Measurements from ENCODE around the gene INTS2. TPM values are rescaled to one million over a fixed set of nuclear protein-coding genes. Genes with fewer than 3 reads are reported as not detected.

INTS2 gene
- total RNA-seq, 5 donors from 2014 or later (not counting 1 experiment from before 2014, with no cell fraction given) = 15.2 to 21.2 (median 16.9) TPM

- Mint-ChIP-seq H3K27ac (no peak overlapping the region), H3K9me3 (no peaks in the 10 kb centered on the region), H3K36me3 (peaks cover 22% of the 10 kb centered on the region), H3K4me3 (no peak overlapping the region), H3K27me3 (no peaks in the 10 kb centered on the region), H3K4me1 (peaks cover 0 to 4% (median 4%) of the 10 kb centered on the region in 3 donors)
- no peak overlapping the region for H3K4me3 ChIP-seq (ENCODE audit: control insufficient read depth in 1 of 2, extremely low read depth in 1 of 2, low read length in 1 of 2)
- no peaks in the 10 kb centered on the region for H3K27me3 ChIP-seq (replicated peaks in 1 of 2; ENCODE audit: control insufficient read depth in 2 of 2, extremely low read depth in 1 of 2, insufficient read depth in 2 of 2, low read length in 1 of 2)
- no peaks in the 10 kb centered on the region for H3K4me1 ChIP-seq (ENCODE audit: control insufficient read depth in 1 of 2, extremely low read depth in 1 of 2, insufficient read depth in 2 of 2, low read length in 2 of 2)
- H3K9me3 ChIP-seq = no peaks in the 10 kb centered on the region
- POLR2A ChIA-PET = interaction anchor here in 1 of 2 donors (0.6 kb wide), 1 partner anchor 68 kb away, joined by 5 read pairs; no protein-coding TSS in a partner anchor
- ATAC-seq (replicated peaks in 1 of 4) = no peak
- WGBS (ENCODE audit: insufficient coverage) = no CpG with 5 or more reads among the region's 1 CpG
- no peak overlapping the region for H3K27ac ChIP-seq (ENCODE audit: low read length)
- CTCF ChIA-PET = interaction anchor here in 1 of 2 donors (0.5 kb wide), 1 partner anchor 76 kb away, joined by 3 read pairs; no protein-coding TSS in a partner anchor
- DNase-seq = no peak
- H3K36me3 ChIP-seq (ENCODE audit: control insufficient read depth in 2 of 2, extremely low read depth in 1 of 2, insufficient read depth in 1 of 2, low read length in 1 of 2) = peaks cover 0 to 74% of the 10 kb centered on the region in 2 donors
Measured at GRCh38 chr17:61966191-61966590, 38.4 kb upstream of the INTS2 start.

DNA sequence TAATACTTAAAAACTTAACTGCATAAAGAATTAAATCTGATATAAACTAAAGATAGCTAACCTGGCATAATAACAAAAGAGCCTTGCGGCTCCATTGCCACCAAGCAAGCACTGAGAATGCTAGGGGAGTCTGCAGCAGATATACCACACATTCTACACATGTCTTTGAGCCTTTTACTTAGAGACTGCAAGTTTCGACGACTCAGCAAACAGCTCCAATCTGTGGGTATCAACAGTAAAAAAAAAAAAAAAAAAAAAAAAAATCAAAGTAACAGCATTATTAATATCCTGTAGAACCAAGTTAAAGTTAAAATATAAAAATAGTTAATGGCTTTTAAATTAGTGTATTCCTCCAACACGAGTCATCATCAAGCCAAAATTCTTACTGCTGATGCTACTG is 27.8 kb upstream of the INTS2 start:
- Mint-ChIP-seq H3K4me3 (no peak overlapping the region), H3K9me3 (no peaks in the 10 kb centered on the region), H3K4me1 (no peaks in the 10 kb centered on the region), H3K36me3 (peaks cover 31% of the 10 kb centered on the region), H3K27ac (no peak overlapping the region), H3K27me3 (no peaks in the 10 kb centered on the region)
- peaks cover 19 to 68% of the 10 kb centered on the region in 2 donors for H3K36me3 ChIP-seq (ENCODE audit: control insufficient read depth in 2 of 2, extremely low read depth in 1 of 2, insufficient read depth in 1 of 2, low read length in 1 of 2)
- ATAC-seq (replicated peaks in 1 of 4) (no peak), DNase-seq (no peak)
- no CpG with 5 or more reads among the region's 4 CpGs for WGBS (ENCODE audit: insufficient coverage)
- H3K27me3 ChIP-seq (replicated peaks in 1 of 2; ENCODE audit: control insufficient read depth in 2 of 2, extremely low read depth in 1 of 2, insufficient read depth in 2 of 2, low read length in 1 of 2) = no peaks in the 10 kb centered on the region
- no peak overlapping the region for H3K27ac ChIP-seq (ENCODE audit: low read length)
- ChIA-PET CTCF (no interaction called here), POLR2A (interaction anchor here in 1 of 2 donors (0.6 kb wide), 1 partner anchor 87 kb away, joined by 10 read pairs; no protein-coding TSS in a partner anchor)
- H3K9me3 ChIP-seq = no peaks in the 10 kb centered on the region
- no peaks in the 10 kb centered on the region for H3K4me1 ChIP-seq (ENCODE audit: control insufficient read depth in 1 of 2, extremely low read depth in 1 of 2, insufficient read depth in 2 of 2, low read length in 2 of 2)
- no peak overlapping the region for H3K4me3 ChIP-seq (ENCODE audit: control insufficient read depth in 1 of 2, extremely low read depth in 1 of 2, low read length in 1 of 2)

GRCh38 chr17:61947367-61948078 is 19.7 kb upstream of the INTS2 start:
- H3K27ac Mint-ChIP-seq = no peak overlapping the region
- no peak overlapping the region for H3K27ac ChIP-seq (ENCODE audit: low read length)
- no peak overlapping the region for H3K4me3 Mint-ChIP-seq
- WGBS (ENCODE audit: insufficient coverage) = no CpG with 5 or more reads among the region's 3 CpGs
- H3K27me3 Mint-ChIP-seq = no peaks in the 10 kb centered on the region
- no peaks in the 10 kb centered on the region for H3K4me1 ChIP-seq (ENCODE audit: control insufficient read depth in 1 of 2, extremely low read depth in 1 of 2, insufficient read depth in 2 of 2, low read length in 2 of 2)
- peaks cover 7 to 62% of the 10 kb centered on the region in 2 donors for H3K36me3 ChIP-seq (ENCODE audit: control insufficient read depth in 2 of 2, extremely low read depth in 1 of 2, insufficient read depth in 1 of 2, low read length in 1 of 2)
- H3K4me1 Mint-ChIP-seq = no peaks in the 10 kb centered on the region
- no peaks in the 10 kb centered on the region for H3K27me3 ChIP-seq (replicated peaks in 1 of 2; ENCODE audit: control insufficient read depth in 2 of 2, extremely low read depth in 1 of 2, insufficient read depth in 2 of 2, low read length in 1 of 2)
- ChIA-PET POLR2A (interaction anchor here in 1 of 2 donors (0.7 kb wide), 1 partner anchor 34 kb away, joined by 3 read pairs; no protein-coding TSS in a partner anchor), CTCF (interaction anchor here in 1 of 2 donors (0.7 kb wide), 1 partner anchor 51 kb away, joined by 12 read pairs; no protein-coding TSS in a partner anchor)
- H3K9me3 ChIP-seq = no peaks in the 10 kb centered on the region
- H3K9me3 Mint-ChIP-seq = no peaks in the 10 kb centered on the region
- DNase-seq = no peak
- H3K36me3 Mint-ChIP-seq = peaks cover 35% of the 10 kb centered on the region
- no peak for ATAC-seq (replicated peaks in 1 of 4)
- H3K4me3 ChIP-seq (ENCODE audit: control insufficient read depth in 1 of 2, extremely low read depth in 1 of 2, low read length in 1 of 2) = no peak overlapping the region

GRCh38 chr17:61946359-61946758 is 18.6 kb upstream of the INTS2 start:
- no peak for ATAC-seq (replicated peaks in 1 of 4)
- Mint-ChIP-seq H3K27ac (no peak overlapping the region), H3K4me3 (no peak overlapping the region), H3K36me3 (peaks cover 31% of the 10 kb centered on the region), H3K27me3 (no peaks in the 10 kb centered on the region), H3K4me1 (no peaks in the 10 kb centered on the region), H3K9me3 (no peaks in the 10 kb centered on the region)
- Histone ChIP-seq H3K27me3 (replicated peaks in 1 of 2; ENCODE audit: control insufficient read depth in 2 of 2, extremely low read depth in 1 of 2, insufficient read depth in 2 of 2, low read length in 1 of 2) (no peaks in the 10 kb centered on the region), H3K4me3 (ENCODE audit: control insufficient read depth in 1 of 2, extremely low read depth in 1 of 2, low read length in 1 of 2) (no peak overlapping the region), H3K27ac (ENCODE audit: low read length) (no peak overlapping the region), H3K36me3 (ENCODE audit: control insufficient read depth in 2 of 2, extremely low read depth in 1 of 2, insufficient read depth in 1 of 2, low read length in 1 of 2) (peaks cover 7 to 54% of the 10 kb centered on the region in 2 donors), H3K9me3 (no peaks in the 10 kb centered on the region), H3K4me1 (ENCODE audit: control insufficient read depth in 1 of 2, extremely low read depth in 1 of 2, insufficient read depth in 2 of 2, low read length in 2 of 2) (no peaks in the 10 kb centered on the region)
- WGBS (ENCODE audit: insufficient coverage) = no CpG with 5 or more reads among the region's 2 CpGs
- POLR2A ChIA-PET = no interaction called here
- CTCF ChIA-PET = no interaction called here
- no peak for DNase-seq

- H3K27me3 Mint-ChIP-seq = no peaks in the 10 kb centered on the region
- H3K9me3 Mint-ChIP-seq = no peaks in the 10 kb centered on the region
- no peaks in the 10 kb centered on the region for H3K4me1 Mint-ChIP-seq
- WGBS (ENCODE audit: insufficient coverage) = no CpG with 5 or more reads among the region's 1 CpG
- Histone ChIP-seq H3K4me3 (ENCODE audit: control insufficient read depth in 1 of 2, extremely low read depth in 1 of 2, low read length in 1 of 2) (no peak overlapping the region), H3K27me3 (replicated peaks in 1 of 2; ENCODE audit: control insufficient read depth in 2 of 2, extremely low read depth in 1 of 2, insufficient read depth in 2 of 2, low read length in 1 of 2) (no peaks in the 10 kb centered on the region), H3K27ac (ENCODE audit: low read length) (no peak overlapping the region), H3K4me1 (ENCODE audit: control insufficient read depth in 1 of 2, extremely low read depth in 1 of 2, insufficient read depth in 2 of 2, low read length in 2 of 2) (no peaks in the 10 kb centered on the region), H3K9me3 (no peaks in the 10 kb centered on the region), H3K36me3 (ENCODE audit: control insufficient read depth in 2 of 2, extremely low read depth in 1 of 2, insufficient read depth in 1 of 2, low read length in 1 of 2) (peaks cover 4 to 27% of the 10 kb centered on the region in 2 donors)
- peaks cover 18% of the 10 kb centered on the region for H3K36me3 Mint-ChIP-seq
- ATAC-seq (replicated peaks in 1 of 4) = no peak
- ChIA-PET POLR2A (interaction anchor here in 1 of 2 donors (0.6 kb wide), 1 partner anchor 35 kb away, joined by 7 read pairs; no protein-coding TSS in a partner anchor), CTCF (interaction anchor here in 1 of 2 donors (0.6 to 1.0 kb wide), 2 partner anchors 146 to 217 kb away, joined by 3 to 4 read pairs; no protein-coding TSS in a partner anchor)
- no peak for DNase-seq
- H3K4me3 Mint-ChIP-seq = no peak overlapping the region
- H3K27ac Mint-ChIP-seq = no peak overlapping the region
Measured at GRCh38 chr17:61943117-61943516, 15.3 kb upstream of the INTS2 start.

DNA sequence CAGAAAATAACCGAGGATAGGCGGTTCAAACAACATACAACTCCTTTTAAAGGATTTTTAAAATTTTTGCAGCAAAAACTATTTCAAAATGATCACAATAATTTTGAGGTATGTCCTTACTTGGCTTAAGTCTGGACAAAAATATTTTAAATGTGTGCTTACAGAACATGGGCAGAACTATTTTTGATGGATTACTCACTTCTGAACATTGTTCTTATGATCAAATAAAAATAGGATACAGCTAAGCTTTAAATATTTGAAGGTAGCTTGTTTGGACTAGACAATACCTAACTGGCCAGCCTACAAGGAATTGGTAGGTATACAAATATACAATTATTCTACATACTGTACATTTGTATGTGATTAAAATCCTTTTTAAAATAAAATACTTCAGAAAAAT is 14.3 kb upstream of the INTS2 start:
- Histone ChIP-seq H3K36me3 (ENCODE audit: control insufficient read depth in 2 of 2, extremely low read depth in 1 of 2, insufficient read depth in 1 of 2, low read length in 1 of 2) (peaks cover 4 to 21% of the 10 kb centered on the region in 2 donors), H3K27me3 (replicated peaks in 1 of 2; ENCODE audit: control insufficient read depth in 2 of 2, extremely low read depth in 1 of 2, insufficient read depth in 2 of 2, low read length in 1 of 2) (no peaks in the 10 kb centered on the region), H3K9me3 (no peaks in the 10 kb centered on the region), H3K27ac (ENCODE audit: low read length) (no peak overlapping the region), H3K4me1 (ENCODE audit: control insufficient read depth in 1 of 2, extremely low read depth in 1 of 2, insufficient read depth in 2 of 2, low read length in 2 of 2) (no peaks in the 10 kb centered on the region), H3K4me3 (ENCODE audit: control insufficient read depth in 1 of 2, extremely low read depth in 1 of 2, low read length in 1 of 2) (no peak overlapping the region)
- no peak overlapping the region for H3K4me3 Mint-ChIP-seq
- H3K36me3 Mint-ChIP-seq = peaks cover 18% of the 10 kb centered on the region
- no peak for DNase-seq
- H3K27ac Mint-ChIP-seq = no peak overlapping the region
- WGBS (ENCODE audit: insufficient coverage) = no CpG with 5 or more reads among the region's 2 CpGs
- POLR2A ChIA-PET = no interaction called here
- no peak for ATAC-seq (replicated peaks in 1 of 4)
- H3K4me1 Mint-ChIP-seq = no peaks in the 10 kb centered on the region
- no peaks in the 10 kb centered on the region for H3K27me3 Mint-ChIP-seq
- no peaks in the 10 kb centered on the region for H3K9me3 Mint-ChIP-seq
- CTCF ChIA-PET = no interaction called here

Measured in T-cell (primary cell).